Hepatocyte (in vitro differentiated cells): ENCODE results near the gene KCNQ1. TPM values are rescaled to one million over a fixed set of nuclear protein-coding genes. Genes with fewer than 3 reads are reported as not detected.

ENCODE experiments used
- DNase-seq: peaks from one replicate; pipeline ENCODE4 v3.0.0-alpha.2; 2016; ENCODE audit warnings: low spot score
- H2AFZ ChIP-seq: fragments of 200-600 bp; sonication (generic); 2 replicates; pipeline ENCODE4 v1.6.0; 2016; ENCODE audit warnings: antibody characterized with exemption, mild to moderate bottlenecking
- H3K27ac ChIP-seq: fragments of 200-600 bp; sonication (generic); 2 replicates; pipeline ENCODE4 v1.5.1; 2016; ENCODE audit warnings: mild to moderate bottlenecking
- H3K27me3 ChIP-seq: fragments of 200-600 bp; sonication (generic); 2 replicates; pipeline ENCODE4 v1.6.1; 2016
- H3K36me3 ChIP-seq: fragments of 200-600 bp; sonication (generic); replicated peaks from 2 replicates; pipeline ENCODE4 v1.5.1; 2016; ENCODE audit warnings: low read depth; ENCODE audit not compliant: insufficient read depth
- H3K4me1 ChIP-seq: fragments of 200-600 bp; sonication (generic); 2 replicates; pipeline ENCODE4 v1.5.1; 2016; ENCODE audit warnings: mild to moderate bottlenecking, moderate library complexity; ENCODE audit not compliant: insufficient read depth
- H3K4me2 ChIP-seq: fragments of 200-600 bp; sonication (generic); 2 replicates; pipeline ENCODE4 v1.6.0; 2016
- H3K4me3 ChIP-seq: fragments of 200-600 bp; sonication (generic); 2 replicates; pipeline ENCODE4 v1.5.1; 2016; ENCODE audit warnings: mild to moderate bottlenecking
- H3K79me2 ChIP-seq: fragments of 200-600 bp; sonication (generic); 2 replicates; pipeline ENCODE4 v1.6.0; 2017; ENCODE audit warnings: mild to moderate bottlenecking
- H3K9me2 ChIP-seq: fragments of 200-600 bp; sonication (generic); replicated peaks from 2 replicates; pipeline ENCODE4 v1.6.0; 2017; ENCODE audit warnings: mild to moderate bottlenecking; ENCODE audit not compliant: insufficient read depth
- H3K9me3 ChIP-seq: fragments of 200-600 bp; sonication (generic); 2 replicates; pipeline ENCODE4 v1.5.1; 2016; ENCODE audit warnings: low read depth, mild to moderate bottlenecking
- H4K20me1 ChIP-seq: fragments of 200-600 bp; sonication (generic); 2 replicates; pipeline ENCODE4 v1.6.0; 2016; ENCODE audit warnings: mild to moderate bottlenecking; ENCODE audit not compliant: insufficient read depth, poor library complexity, severe bottlenecking
- CTCF ChIP-seq: fragments of 200-600 bp; sonication (generic); IDR thresholded peaks from 2 replicates; pipeline ENCODE4 v1.5.1; 2016; ENCODE audit warnings: antibody characterized with exemption, mild to moderate bottlenecking; ENCODE audit not compliant: poor library complexity
- EZH2 ChIP-seq: fragments of 200-600 bp; sonication (generic); IDR thresholded peaks from 2 replicates; pipeline ENCODE4 v1.6.1; 2016; ENCODE audit warnings: antibody characterized with exemption, mild to moderate bottlenecking, borderline replicate concordance
- EZH2phosphoT487 ChIP-seq: fragments of 200-600 bp; sonication (generic); IDR thresholded peaks from one replicate; pipeline ENCODE4 v1.6.1; 2018; ENCODE audit warnings: antibody characterized with exemption, mild to moderate bottlenecking, low read depth, moderate library complexity; ENCODE audit not compliant: unreplicated experiment, severe bottlenecking
- WGBS: methylation state at CpG from one replicate; pipeline ENCODE4 v1.1.6; 2016; ENCODE audit warnings: low lambda C conversion rate; ENCODE audit errors: missing lambda C conversion rate; 5-methylcytosine and 5-hydroxymethylcytosine counted together
- polyA plus RNA-seq: library from polyadenylated mRNA; unstranded; fragments of >200 nt; fragmentation: Nextera tagmentation; extraction: Ambion mirVana; gene quantifications from 2 replicates; pipeline ENCODE4 v1.2.1, GENCODE V29; 2016
- total RNA-seq: library from RNA; depleted of rRNA; stranded (reverse); fragments of >200 nt; gene quantifications from 2 replicates; pipeline ENCODE4 v1.2.3, GENCODE V29; 2014

KCNQ1 gene
- total and polyA plus RNA-seq, 2 experiments from 2014 or later = 1.8 to 6.4 TPM

- no peak overlapping the region for H2AFZ ChIP-seq
- peaks cover 21% of the 10 kb centered on the region for H3K4me1 ChIP-seq
- H3K4me2 ChIP-seq = no peak overlapping the region
- 91% methylated on average over 14 of the region's 14 CpGs for WGBS
- H4K20me1 ChIP-seq = no peaks in the 10 kb centered on the region
- no peaks in the 10 kb centered on the region for H3K27me3 ChIP-seq
- no peaks in the 10 kb centered on the region for H3K36me3 ChIP-seq
- no peak for DNase-seq
- no peaks in the 10 kb centered on the region for H3K9me3 ChIP-seq
- H3K9me2 ChIP-seq = no peaks in the 10 kb centered on the region
- no peaks in the 10 kb centered on the region for H3K79me2 ChIP-seq
- peak overlapping the region; percentile 63 for H3K27ac ChIP-seq
- no peak for TF ChIP-seq EZH2
- H3K4me3 ChIP-seq = no peak overlapping the region
Observed at GRCh38 chr11:2564008-2564530, 119.3 kb downstream of the KCNQ1 start.

- TF ChIP-seq CTCF (no peak), EZH2 (no peak), EZH2phosphoT487 (no peak)
- Histone ChIP-seq H3K4me1 (peaks cover 21% of the 10 kb centered on the region), H3K27ac (peak overlapping the region; percentile 63), H3K9me2 (no peaks in the 10 kb centered on the region), H3K9me3 (no peaks in the 10 kb centered on the region), H2AFZ (no peak overlapping the region), H3K36me3 (no peaks in the 10 kb centered on the region), H3K27me3 (no peaks in the 10 kb centered on the region), H4K20me1 (no peaks in the 10 kb centered on the region), H3K4me3 (no peak overlapping the region), H3K4me2 (no peak overlapping the region), H3K79me2 (no peaks in the 10 kb centered on the region)
- no peak for DNase-seq
- 90% methylated on average over 16 of the region's 16 CpGs for WGBS
Observed at GRCh38 chr11:2564588-2565425, 120.0 kb downstream of the KCNQ1 start.

GRCh38 chr11:2565447-2566222 lies 120.8 kb downstream of the KCNQ1 start:
- DNase-seq = no peak
- Histone ChIP-seq H3K4me3 (no peak overlapping the region), H3K4me1 (peaks cover 21% of the 10 kb centered on the region), H3K27me3 (no peaks in the 10 kb centered on the region), H3K27ac (peak overlapping the region; percentile 12), H3K79me2 (no peaks in the 10 kb centered on the region), H2AFZ (no peak overlapping the region), H4K20me1 (no peaks in the 10 kb centered on the region), H3K36me3 (no peaks in the 10 kb centered on the region), H3K9me2 (no peaks in the 10 kb centered on the region), H3K9me3 (no peaks in the 10 kb centered on the region), H3K4me2 (no peak overlapping the region)
- 91% methylated on average over 13 of the region's 13 CpGs for WGBS
- TF ChIP-seq EZH2phosphoT487 (no peak), CTCF (no peak), EZH2 (no peak)
